Upper lobe of right lung (tissue), 1 donor: ENCODE data around the gene ZBTB8A. TPM values are rescaled to one million over a fixed set of nuclear protein-coding genes. Genes with fewer than 3 reads are reported as not detected.

Source experiments
- ATAC-seq: fragments of 200-7000 bp; cut with Tn5 transposase; one replicate; pipeline ENCODE4 v1.9.1; 2020; ENCODE audit warnings: mild to moderate bottlenecking, moderate library complexity
- DNase-seq: peaks from one replicate; pipeline ENCODE4 v3.0.0-alpha.2; 2020
- H3K27ac ChIP-seq: fragments of 200-600 bp; one replicate; pipeline ENCODE4 v1.8.0; 2022
- H3K27me3 ChIP-seq: fragments of 200-600 bp; one replicate; pipeline ENCODE4 v1.8.0; 2022; ENCODE audit warnings: mild to moderate bottlenecking
- H3K36me3 ChIP-seq: fragments of 200-600 bp; one replicate; pipeline ENCODE4 v1.8.0; 2022
- H3K4me1 ChIP-seq: fragments of 200-600 bp; one replicate; pipeline ENCODE4 v1.8.0; 2022
- H3K4me3 ChIP-seq: fragments of 200-600 bp; one replicate; pipeline ENCODE4 v1.8.0; 2022; ENCODE audit warnings: mild to moderate bottlenecking
- H3K9me3 ChIP-seq: fragments of 200-600 bp; one replicate; pipeline ENCODE4 v1.8.0; 2022
- CTCF ChIP-seq: fragments of 200-600 bp; IDR thresholded peaks from one replicate; pipeline ENCODE4 v1.8.0; 2022; ENCODE audit warnings: antibody characterized with exemption
- intact Hi-C: fragments of 100-400 bp; cut with DNase I; formaldehyde crosslinking; loops from one replicate; pipeline ENCODE4 v1.11.0; 2022
- total RNA-seq: library from RNA; stranded (reverse); fragmentation: NEBNext Ultra II Directional; extraction: Animal tissue kit (Norgen Biotek cat#: 25700); gene quantifications from one replicate; pipeline ENCODE4 v1.2.1, GENCODE V29; 2021
- donor health status: DM: no; HTN: yes; CAD: no; lungs with severe emphysema.

ZBTB8A gene
- total RNA-seq, 1 donor from 2014 or later: 9.7 TPM

GRCh38 chr1:32612189-32612881 lies 73.1 kb downstream of the ZBTB8A start:
- TF ChIP-seq CTCF: peak; percentile 49
- peak; percentile 100 for ATAC-seq
- Histone ChIP-seq H3K27ac (no peak overlapping the region), H3K27me3 (no peaks in the 10 kb centered on the region), H3K9me3 (no peaks in the 10 kb centered on the region), H3K4me3 (peak overlapping the region; percentile 60), H3K36me3 (no peaks in the 10 kb centered on the region), H3K4me1 (peaks cover 10% of the 10 kb centered on the region)
- peak; percentile 96 for DNase-seq
- intact Hi-C loops: no loop called here

- no peak overlapping the region for H3K4me3 ChIP-seq
- intact Hi-C loops: no loop called here
- no peaks in the 10 kb centered on the region for H3K9me3 ChIP-seq
- no peaks in the 10 kb centered on the region for H3K36me3 ChIP-seq
- no peaks in the 10 kb centered on the region for H3K27me3 ChIP-seq
- peaks cover 10% of the 10 kb centered on the region for H3K4me1 ChIP-seq
- no peak overlapping the region for H3K27ac ChIP-seq
- no peak for DNase-seq
- ATAC-seq: no peak
- no peak for TF ChIP-seq CTCF
Measured at GRCh38 chr1:32613472-32613871, 74.2 kb downstream of the ZBTB8A start.

GRCh38 chr1:32618673-32619221 lies 79.5 kb downstream of the ZBTB8A start:
- no peak for DNase-seq
- TF ChIP-seq CTCF: no peak
- ATAC-seq: no peak
- Histone ChIP-seq H3K9me3 (no peaks in the 10 kb centered on the region), H3K4me3 (no peak overlapping the region), H3K27ac (no peak overlapping the region), H3K4me1 (no peaks in the 10 kb centered on the region), H3K36me3 (peaks cover 6% of the 10 kb centered on the region), H3K27me3 (no peaks in the 10 kb centered on the region)
- intact Hi-C loops: no loop called here

- H3K4me1 ChIP-seq: no peaks in the 10 kb centered on the region
- H3K4me3 ChIP-seq: no peak overlapping the region
- no peaks in the 10 kb centered on the region for H3K9me3 ChIP-seq
- H3K27ac ChIP-seq: no peak overlapping the region
- peak; percentile 16 for TF ChIP-seq CTCF
- intact Hi-C loops: no loop called here
- ATAC-seq: no peak
- no peaks in the 10 kb centered on the region for H3K27me3 ChIP-seq
- peaks cover 6% of the 10 kb centered on the region for H3K36me3 ChIP-seq
- DNase-seq: no peak
Measured at GRCh38 chr1:32619701-32620485, 80.7 kb downstream of the ZBTB8A start.

- intact Hi-C loops: no loop called here
- Histone ChIP-seq H3K36me3 (peaks cover 25% of the 10 kb centered on the region), H3K4me1 (no peaks in the 10 kb centered on the region), H3K27me3 (no peaks in the 10 kb centered on the region), H3K4me3 (no peak overlapping the region), H3K9me3 (no peaks in the 10 kb centered on the region), H3K27ac (no peak overlapping the region)
- ATAC-seq (no peak), DNase-seq (no peak)
- TF ChIP-seq CTCF: no peak
Measured at GRCh38 chr1:32622205-32622604, 83.0 kb downstream of the ZBTB8A start.
